CD14-positive monocyte (primary cell): ENCODE results near the gene SLFN13. TPM values are rescaled to one million over a fixed set of nuclear protein-coding genes. Genes with fewer than 3 reads are reported as not detected.

Experiments used
- DNase-seq, 3 donors: peaks; one replicate each; pipeline ENCODE4 v3.0.0-alpha.2; 2011 to 2022
- H2AFZ ChIP-seq: 2 replicates; pipeline ENCODE4 v1.6.0; 2012; ENCODE audit warnings: mild to moderate bottlenecking, low read depth, low read length, inconsistent platforms; ENCODE audit not compliant: insufficient read depth, poor library complexity, severe bottlenecking
- H3K27ac ChIP-seq, 2 donors: 1 replicate in 1 of 2; 2 replicates in 1 of 2; pipeline ENCODE4 v1.5.1; 2012 to 2013; ENCODE audit warnings: low read length in 2 of 2, control low read depth in 1 of 2, inconsistent platforms in 1 of 2, low read depth in 1 of 2, mild to moderate bottlenecking in 1 of 2
- H3K27me3 ChIP-seq, 2 donors: one replicate each; pipeline versions ENCODE4 v1.6.0 to v1.6.1; 2011 to 2013; ENCODE audit warnings: low read length in 2 of 2; ENCODE audit not compliant: control insufficient read depth in 2 of 2, insufficient read depth in 2 of 2
- H3K36me3 ChIP-seq, 2 donors: replicated peaks in 1 of 2; 1 replicate in 1 of 2; 2 replicates in 1 of 2; pipeline versions ENCODE4 v1.5.1 to v1.6.1; 2012 to 2013; ENCODE audit warnings: low read length in 2 of 2, control low read depth in 1 of 2, inconsistent platforms in 1 of 2, mild to moderate bottlenecking in 1 of 2; ENCODE audit not compliant: insufficient read depth in 2 of 2, control insufficient read depth in 1 of 2
- H3K4me1 ChIP-seq, 2 donors: 1 replicate in 1 of 2; 2 replicates in 1 of 2; pipeline versions ENCODE4 v1.5.1 to v1.6.1; 2012 to 2013; ENCODE audit warnings: low read length in 2 of 2, control low read depth in 1 of 2, inconsistent platforms in 1 of 2, mild to moderate bottlenecking in 1 of 2, moderate library complexity in 1 of 2; ENCODE audit not compliant: insufficient read depth in 2 of 2, control insufficient read depth in 1 of 2
- H3K4me2 ChIP-seq: replicated peaks from 2 replicates; pipeline ENCODE3; 2012; ENCODE audit warnings: low read length, moderate library complexity, mild to moderate bottlenecking; ENCODE audit not compliant: poor library complexity, severe bottlenecking; ENCODE audit errors: extremely low read depth
- H3K4me3 ChIP-seq, 3 experiments: fragments of 200-600 bp in 1 of 3; sonication (generic) in 1 of 3; replicated peaks in 1 of 3; 1 replicate in 2 of 3; 2 replicates in 1 of 3; pipeline ENCODE4 v1.5.1; 2011 to 2013; ENCODE audit warnings: low read length in 3 of 3, mild to moderate bottlenecking in 3 of 3, control low read depth in 2 of 3, low read depth in 2 of 3, inconsistent platforms in 1 of 3, moderate library complexity in 1 of 3
- H3K79me2 ChIP-seq: 2 replicates; pipeline ENCODE4 v1.6.0; 2012; ENCODE audit warnings: mild to moderate bottlenecking, control low read depth, inconsistent platforms, low read length, moderate library complexity; ENCODE audit not compliant: insufficient read depth
- H3K9ac ChIP-seq: 2 replicates; pipeline ENCODE4 v1.6.0; 2017; ENCODE audit warnings: low read length, mild to moderate bottlenecking; ENCODE audit not compliant: insufficient read depth, poor library complexity, severe bottlenecking
- H3K9me3 ChIP-seq, 2 donors: replicated peaks in 1 of 2; 1 replicate in 1 of 2; 2 replicates in 1 of 2; pipeline versions ENCODE4 v1.5.1 to v1.6.1; 2012 to 2013; ENCODE audit warnings: low read length in 2 of 2, control low read depth in 1 of 2; ENCODE audit not compliant: control insufficient read depth in 1 of 2, insufficient read depth in 1 of 2
- H4K20me1 ChIP-seq: 2 replicates; pipeline ENCODE4 v1.6.0; 2012; ENCODE audit warnings: mild to moderate bottlenecking, low read length, control low read depth, moderate library complexity; ENCODE audit not compliant: insufficient read depth
- H3K27ac Mint-ChIP-seq, 7 donors: one replicate each; pipeline ENCODE4 v1.8.0; 2020; ENCODE audit warnings: mild to moderate bottlenecking in 7 of 7, mixed read lengths in 7 of 7, moderate library complexity in 6 of 7, inconsistent platforms in 2 of 7
- H3K27me3 Mint-ChIP-seq, 3 donors: one replicate each; pipeline ENCODE4 v1.8.0; 2021 to 2022; ENCODE audit warnings: low read depth in 3 of 3, mild to moderate bottlenecking in 3 of 3, mixed read lengths in 3 of 3, moderate library complexity in 3 of 3, inconsistent platforms in 1 of 3
- H3K36me3 Mint-ChIP-seq, 2 donors: one replicate each; pipeline ENCODE4 v1.8.0; 2020; ENCODE audit warnings: mixed read lengths in 2 of 2, inconsistent platforms in 1 of 2, mild to moderate bottlenecking in 1 of 2
- H3K4me1 Mint-ChIP-seq: one replicate; pipeline ENCODE4 v1.8.0; 2020; ENCODE audit warnings: mild to moderate bottlenecking, mixed read lengths
- H3K4me3 Mint-ChIP-seq, 2 donors: one replicate each; pipeline ENCODE4 v1.8.0; 2020; ENCODE audit warnings: mild to moderate bottlenecking in 2 of 2, mixed read lengths in 2 of 2, moderate library complexity in 1 of 2
- H3K9me3 Mint-ChIP-seq, 7 donors: one replicate each; pipeline ENCODE4 v1.8.0; 2020 to 2022; ENCODE audit warnings: mixed read lengths in 7 of 7, mild to moderate bottlenecking in 6 of 7, moderate library complexity in 6 of 7, inconsistent platforms in 2 of 7
- CTCF ChIP-seq: fragments of 200-600 bp; IDR thresholded peaks from one replicate; pipeline ENCODE4 v1.8.0; 2022; ENCODE audit warnings: antibody characterized with exemption, mild to moderate bottlenecking
- WGBS: methylation state at CpG from one replicate; pipeline ENCODE4 v1.1.5; 2013; ENCODE audit warnings: missing lambda C conversion rate; ENCODE audit not compliant: insufficient coverage; 5-methylcytosine and 5-hydroxymethylcytosine counted together
- intact Hi-C, 2 donors: fragments of 100-400 bp; cut with micrococcal nuclease; formaldehyde crosslinking; loops; one replicate each; pipeline versions ENCODE4 v1.15.0 to v1.15.1; 2023
- polyA plus RNA-seq, 3 donors: library from polyadenylated mRNA; depleted of rRNA in 1 of 3; unstranded in 2 of 3; stranded (reverse) in 1 of 3; fragments of 300-500 nt in 2 of 3; fragments of >200 nt in 1 of 3; fragmentation: Illumina TruSeq in 2 of 3; gene quantifications; 1 replicate in 2 of 3; 2 replicates in 1 of 3; pipeline ENCODE4 v1.2.3, GENCODE V29; 2012 to 2021

The SLFN13 gene
- polyA plus RNA-seq, 3 donors, result 1.8 to 3.0 (median 2.7) TPM

- no peak overlapping the region for H3K9ac ChIP-seq
- no peaks in the 10 kb centered on the region for H4K20me1 ChIP-seq
- H3K4me1 ChIP-seq, result no peaks in the 10 kb centered on the region
- Mint-ChIP-seq H3K9me3 (peaks cover 5 to 34% (median 19%) of the 10 kb centered on the region in 7 donors), H3K27me3 (peaks cover 33 to 60% (median 43%) of the 10 kb centered on the region in 3 donors), H3K27ac (no peak overlapping the region), H3K36me3 (no peaks in the 10 kb centered on the region), H3K4me3 (peak overlapping the region in 1 of 2 donors; percentile 11), H3K4me1 (peaks cover 2% of the 10 kb centered on the region)
- H3K27ac ChIP-seq, result no peak overlapping the region
- H3K79me2 ChIP-seq, result no peaks in the 10 kb centered on the region
- no peak overlapping the region for H3K4me2 ChIP-seq
- DNase-seq, result no peak
- no peak overlapping the region for H3K4me3 ChIP-seq
- no peak overlapping the region for H2AFZ ChIP-seq
- intact Hi-C loops, result no loop called here
- peaks cover 2 to 4% of the 10 kb centered on the region in 2 donors for H3K9me3 ChIP-seq
- peaks cover 20 to 51% of the 10 kb centered on the region in 2 donors for H3K27me3 ChIP-seq
- WGBS, result no CpG with 5 or more reads among the region's 5 CpGs
- H3K36me3 ChIP-seq, result no peaks in the 10 kb centered on the region
- no peak for TF ChIP-seq CTCF
Measured at GRCh38 chr17:35477248-35477647, 28.7 kb upstream of the SLFN13 start.

- no peak overlapping the region for H3K9ac ChIP-seq
- no peaks in the 10 kb centered on the region for H3K4me1 ChIP-seq
- Mint-ChIP-seq H3K36me3 (no peaks in the 10 kb centered on the region), H3K27ac (peak overlapping the region in 1 of 7 donors; percentile 21), H3K9me3 (peaks cover 9 to 35% (median 23%) of the 10 kb centered on the region in 7 donors), H3K4me3 (peak overlapping the region in 1 of 2 donors; percentile 31), H3K27me3 (peaks cover 33 to 59% (median 43%) of the 10 kb centered on the region in 3 donors), H3K4me1 (peaks cover 2% of the 10 kb centered on the region)
- no peak overlapping the region for H2AFZ ChIP-seq
- no peak overlapping the region for H3K4me3 ChIP-seq
- intact Hi-C loops, result no loop called here
- no peak for TF ChIP-seq CTCF
- peaks cover 20 to 49% of the 10 kb centered on the region in 2 donors for H3K27me3 ChIP-seq
- H3K4me2 ChIP-seq, result no peak overlapping the region
- H3K36me3 ChIP-seq, result no peaks in the 10 kb centered on the region
- H3K79me2 ChIP-seq, result no peaks in the 10 kb centered on the region
- H4K20me1 ChIP-seq, result no peaks in the 10 kb centered on the region
- no peak overlapping the region for H3K27ac ChIP-seq
- DNase-seq, result no peak
- peaks cover 0 to 3% of the 10 kb centered on the region in 2 donors for H3K9me3 ChIP-seq
- WGBS, result 100% methylated on average over 1 of the region's 2 CpGs
Measured at GRCh38 chr17:35476283-35476820, 27.8 kb upstream of the SLFN13 start.
